GM12872 (cell line): ENCODE measurements around the gene DNMT3A.

Source experiments
- TF ChIP-seq, protein P1 (sequence below): IDR thresholded peaks from 3 replicates; pipeline ENCODE4 v1.5.1; 2011; ENCODE audit warnings: low read depth, mild to moderate bottlenecking, low read length, moderate library complexity; ENCODE audit not compliant: insufficient read depth

DNMT3A gene

DNA sequence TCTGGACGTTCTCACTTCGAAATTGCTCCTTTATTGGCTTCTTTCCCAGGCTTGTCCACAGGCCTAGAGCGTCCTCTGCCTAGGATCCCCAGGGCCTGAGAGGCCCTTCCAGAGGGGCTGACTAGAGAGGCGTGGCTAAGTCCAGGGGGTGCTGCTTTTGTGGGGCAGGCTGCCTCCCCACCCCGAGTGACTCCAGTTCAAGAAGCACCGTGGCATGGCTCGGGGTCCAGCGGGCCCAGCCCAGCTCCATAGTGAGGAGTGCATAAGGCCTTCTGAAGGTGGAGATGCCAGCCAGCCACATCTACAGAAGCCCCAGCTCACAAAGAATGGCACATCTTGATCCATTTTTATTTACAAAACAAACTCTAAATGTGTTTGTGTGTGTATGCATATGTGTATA is 128.5 kb downstream of the DNMT3A start:
- TF ChIP-seq, protein P1, sequence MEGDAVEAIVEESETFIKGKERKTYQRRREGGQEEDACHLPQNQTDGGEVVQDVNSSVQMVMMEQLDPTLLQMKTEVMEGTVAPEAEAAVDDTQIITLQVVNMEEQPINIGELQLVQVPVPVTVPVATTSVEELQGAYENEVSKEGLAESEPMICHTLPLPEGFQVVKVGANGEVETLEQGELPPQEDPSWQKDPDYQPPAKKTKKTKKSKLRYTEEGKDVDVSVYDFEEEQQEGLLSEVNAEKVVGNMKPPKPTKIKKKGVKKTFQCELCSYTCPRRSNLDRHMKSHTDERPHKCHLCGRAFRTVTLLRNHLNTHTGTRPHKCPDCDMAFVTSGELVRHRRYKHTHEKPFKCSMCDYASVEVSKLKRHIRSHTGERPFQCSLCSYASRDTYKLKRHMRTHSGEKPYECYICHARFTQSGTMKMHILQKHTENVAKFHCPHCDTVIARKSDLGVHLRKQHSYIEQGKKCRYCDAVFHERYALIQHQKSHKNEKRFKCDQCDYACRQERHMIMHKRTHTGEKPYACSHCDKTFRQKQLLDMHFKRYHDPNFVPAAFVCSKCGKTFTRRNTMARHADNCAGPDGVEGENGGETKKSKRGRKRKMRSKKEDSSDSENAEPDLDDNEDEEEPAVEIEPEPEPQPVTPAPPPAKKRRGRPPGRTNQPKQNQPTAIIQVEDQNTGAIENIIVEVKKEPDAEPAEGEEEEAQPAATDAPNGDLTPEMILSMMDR: no peak

DNA sequence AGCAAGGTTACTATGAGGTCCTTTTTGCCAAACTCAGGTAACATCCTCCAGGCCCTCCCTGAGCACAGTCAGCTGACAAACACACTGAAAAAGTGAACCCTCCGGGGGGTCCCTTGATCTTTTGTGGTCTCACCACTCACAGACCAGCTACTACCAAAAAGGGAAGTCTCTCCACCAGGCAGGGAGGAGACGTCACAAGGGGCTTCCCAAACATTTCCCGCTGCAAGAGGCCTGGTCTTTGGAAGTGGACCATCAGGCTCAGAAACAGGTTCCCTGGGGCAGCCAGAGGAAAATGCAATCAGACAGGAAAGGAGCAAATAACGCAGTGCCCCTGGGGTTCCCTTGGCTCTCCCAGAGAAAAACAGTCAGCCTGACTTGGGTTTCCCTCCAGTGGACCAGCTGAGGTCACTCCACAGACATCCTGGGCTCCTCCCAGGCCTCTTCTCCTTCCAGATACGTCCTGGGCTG is 134.6 kb downstream of the DNMT3A start:
- TF ChIP-seq, protein P1: no peak

DNA sequence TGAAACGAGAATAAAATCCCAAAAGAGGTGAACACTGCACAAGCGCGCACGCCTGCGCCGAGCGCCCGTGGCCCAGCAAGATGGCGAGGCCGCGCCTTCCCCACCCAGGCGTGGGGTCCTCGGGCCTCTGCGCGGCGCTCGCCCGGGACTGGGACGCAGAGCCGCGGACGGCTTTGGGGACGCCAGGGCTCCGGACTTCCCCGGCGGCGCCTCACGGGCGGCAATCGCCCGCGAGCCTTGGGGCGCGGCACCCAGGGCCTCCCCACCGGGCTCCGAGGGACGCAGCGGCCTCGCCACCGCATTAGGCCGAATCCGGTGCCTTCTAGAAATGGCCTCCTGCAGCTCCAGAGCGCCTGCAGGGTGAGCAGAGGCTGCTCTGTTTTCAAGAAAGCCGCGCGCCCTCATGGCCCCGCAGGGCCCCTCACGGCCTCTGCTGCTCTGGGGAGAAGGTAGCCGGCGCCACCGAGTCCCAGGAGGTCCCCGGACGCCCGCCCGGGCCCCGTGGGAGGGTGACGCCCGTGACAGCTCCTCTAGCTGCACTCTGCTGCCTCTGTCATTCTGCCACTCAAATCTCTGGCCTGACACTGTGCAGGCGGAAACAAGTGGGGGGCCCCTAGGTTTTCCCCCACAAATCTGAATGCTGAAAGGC is 137.4 kb downstream of the DNMT3A start:
- TF ChIP-seq, protein P1: no peak

DNA sequence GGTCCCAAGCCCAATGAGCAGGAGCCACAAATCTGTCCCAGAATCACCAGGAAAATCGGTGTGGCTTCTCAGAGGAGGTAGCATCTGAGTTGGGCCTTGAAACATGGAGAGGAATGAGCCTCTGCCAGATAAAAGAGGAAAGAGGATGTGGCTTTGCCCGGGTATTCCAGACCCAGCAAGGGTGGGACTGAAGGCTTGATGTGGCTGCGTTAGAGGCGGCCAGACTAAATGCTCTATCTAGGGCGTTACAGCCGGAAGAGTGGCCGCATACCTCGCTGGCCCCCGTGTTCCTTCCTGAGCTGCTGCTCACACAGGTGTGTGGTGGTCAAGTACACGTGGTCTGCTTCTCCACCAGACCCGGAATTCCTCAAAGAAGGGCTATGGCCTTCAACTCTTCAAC is 139.4 kb downstream of the DNMT3A start:
- TF ChIP-seq, protein P1: no peak

DNA sequence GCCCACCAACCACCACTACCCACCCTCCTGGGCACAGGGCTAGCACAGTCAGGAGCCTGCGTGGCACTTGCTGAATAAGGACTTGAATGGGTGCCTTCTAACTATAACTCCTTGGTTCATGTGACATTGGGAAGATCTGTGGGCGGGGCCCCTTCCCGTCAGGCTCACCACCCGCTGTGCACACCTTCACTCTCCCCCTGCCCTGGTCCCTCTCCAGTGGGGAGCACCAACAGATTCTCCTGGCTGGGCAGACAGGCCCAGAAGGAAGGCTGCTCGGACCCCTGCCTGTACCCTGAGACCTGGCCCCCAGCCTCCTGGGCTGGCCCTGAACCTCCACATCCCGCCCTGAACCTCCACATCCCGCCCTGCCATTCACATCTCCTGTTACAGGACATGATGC is 139.9 kb downstream of the DNMT3A start:
- TF ChIP-seq, protein P1: no peak

DNA sequence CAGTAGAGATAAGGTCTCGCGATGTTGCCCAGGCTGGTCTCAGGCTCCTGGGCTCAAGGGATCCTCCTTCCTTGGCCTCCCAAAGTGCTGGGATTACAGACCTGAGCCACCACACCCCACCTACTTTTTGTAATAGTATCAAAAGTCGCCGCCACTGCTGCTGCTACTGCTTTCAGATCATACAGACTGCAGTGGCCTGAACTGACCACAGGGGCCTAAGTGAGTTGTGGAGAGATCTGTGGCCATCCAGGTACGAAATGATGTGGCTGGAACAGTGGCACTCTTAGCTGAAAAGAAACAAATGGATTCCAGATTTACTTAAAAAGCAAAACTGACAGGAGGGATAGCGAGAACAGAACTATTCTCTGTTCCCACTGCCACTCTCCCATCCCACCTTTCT is 140.5 kb downstream of the DNMT3A start:
- TF ChIP-seq, protein P1: peak; percentile 60

DNA sequence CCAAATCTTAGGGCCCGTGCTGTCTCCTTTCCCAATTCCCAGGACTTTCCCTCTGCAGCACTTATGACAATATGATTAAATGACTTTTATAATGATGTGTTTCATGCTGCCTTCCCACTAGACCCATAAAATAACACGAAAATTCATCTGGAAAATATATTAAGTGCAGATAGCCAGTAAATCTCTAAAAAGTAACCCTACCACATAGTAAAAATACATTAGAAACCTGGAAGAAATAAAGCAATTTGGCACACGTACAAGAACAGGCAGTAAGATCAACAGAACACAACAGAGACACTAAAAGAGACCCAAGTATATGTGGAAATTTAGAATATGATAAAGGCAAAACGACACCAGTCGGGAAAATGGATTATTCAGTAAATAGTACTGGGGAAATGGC is 143.1 kb downstream of the DNMT3A start:
- TF ChIP-seq, protein P1: no peak
